Measurements from ENCODE around the gene A2M.

A2M gene

GRCh38 chr12:9086087-9086486, 29.6 kb downstream of the A2M start:
- Histone ChIP-seq H3K4me3 (no peak overlapping the region), H3K9me3 (ENCODE audit: low read depth, low read length) (no peaks in the 10 kb centered on the region; the same call in 1 of the 2 replicates), H3K9ac (ENCODE audit: insufficient read length) (no peak overlapping the region), H3K27ac (no peak overlapping the region), H3K36me3 (ENCODE audit: insufficient read depth, low read length) (no peaks in the 10 kb centered on the region)
- TF ChIP-seq EZH2 (IDR thresholded peaks at IDR 0.05) (no peak), POLR2AphosphoS5 (IDR thresholded peaks at IDR 0.05; ENCODE audit: borderline replicate concordance, low read depth, low read length) (no peak), FOXP2 (optimal IDR thresholded peaks at IDR 0.05; ENCODE audit: control extremely low read depth, extremely low read length, insufficient read depth) (no peak)
- no peak for DNase-seq (ENCODE audit: low read depth, low spot score)

- no peak overlapping the region for H3K4me3 ChIP-seq
- H3K9ac ChIP-seq (ENCODE audit: insufficient read length): no peak overlapping the region
- H3K36me3 ChIP-seq (ENCODE audit: insufficient read depth, low read length): no peaks in the 10 kb centered on the region
- H3K27ac ChIP-seq: no peak overlapping the region
- DNase-seq (ENCODE audit: low read depth, low spot score): no peak
- TF ChIP-seq FOXP2 (optimal IDR thresholded peaks at IDR 0.05; ENCODE audit: control extremely low read depth, extremely low read length, insufficient read depth) (no peak), EZH2 (IDR thresholded peaks at IDR 0.05) (no peak), POLR2AphosphoS5 (IDR thresholded peaks at IDR 0.05; ENCODE audit: borderline replicate concordance, low read depth, low read length) (no peak)
- no peaks in the 10 kb centered on the region; the same call in 1 of the 2 replicates for H3K9me3 ChIP-seq (ENCODE audit: low read depth, low read length)
Observed at GRCh38 chr12:9084417-9084816, 31.3 kb downstream of the A2M start.

- DNase-seq (ENCODE audit: low read depth, low spot score): no peak
- Histone ChIP-seq H3K4me3 (no peak overlapping the region), H3K27ac (no peak overlapping the region), H3K9me3 (ENCODE audit: low read depth, low read length) (no peaks in the 10 kb centered on the region; the same call in 1 of the 2 replicates), H3K36me3 (ENCODE audit: insufficient read depth, low read length) (no peaks in the 10 kb centered on the region), H3K9ac (ENCODE audit: insufficient read length) (no peak overlapping the region)
- no peak for TF ChIP-seq FOXP2 (optimal IDR thresholded peaks at IDR 0.05; ENCODE audit: control extremely low read depth, extremely low read length, insufficient read depth)
- no peak for TF ChIP-seq POLR2AphosphoS5 (IDR thresholded peaks at IDR 0.05; ENCODE audit: borderline replicate concordance, low read depth, low read length)
- no peak for TF ChIP-seq EZH2 (IDR thresholded peaks at IDR 0.05)
Observed at GRCh38 chr12:9083793-9084192, 31.9 kb downstream of the A2M start.

GRCh38 chr12:9081667-9082427, 33.9 kb downstream of the A2M start:
- Histone ChIP-seq H3K27ac (no peak overlapping the region), H3K36me3 (ENCODE audit: insufficient read depth, low read length) (no peaks in the 10 kb centered on the region), H3K4me3 (no peak overlapping the region), H3K9me3 (ENCODE audit: low read depth, low read length) (no peaks in the 10 kb centered on the region; the same call in 1 of the 2 replicates), H3K9ac (ENCODE audit: insufficient read length) (no peak overlapping the region)
- TF ChIP-seq EZH2 (IDR thresholded peaks at IDR 0.05) (no peak), POLR2AphosphoS5 (IDR thresholded peaks at IDR 0.05; ENCODE audit: borderline replicate concordance, low read depth, low read length) (no peak), FOXP2 (optimal IDR thresholded peaks at IDR 0.05; ENCODE audit: control extremely low read depth, extremely low read length, insufficient read depth) (no peak)
- DNase-seq (ENCODE audit: low read depth, low spot score): no peak

GRCh38 chr12:9079883-9080675, 35.6 kb downstream of the A2M start:
- TF ChIP-seq POLR2AphosphoS5 (IDR thresholded peaks at IDR 0.05; ENCODE audit: borderline replicate concordance, low read depth, low read length): no peak
- TF ChIP-seq FOXP2 (optimal IDR thresholded peaks at IDR 0.05; ENCODE audit: control extremely low read depth, extremely low read length, insufficient read depth): no peak
- TF ChIP-seq EZH2 (IDR thresholded peaks at IDR 0.05): no peak

DNA sequence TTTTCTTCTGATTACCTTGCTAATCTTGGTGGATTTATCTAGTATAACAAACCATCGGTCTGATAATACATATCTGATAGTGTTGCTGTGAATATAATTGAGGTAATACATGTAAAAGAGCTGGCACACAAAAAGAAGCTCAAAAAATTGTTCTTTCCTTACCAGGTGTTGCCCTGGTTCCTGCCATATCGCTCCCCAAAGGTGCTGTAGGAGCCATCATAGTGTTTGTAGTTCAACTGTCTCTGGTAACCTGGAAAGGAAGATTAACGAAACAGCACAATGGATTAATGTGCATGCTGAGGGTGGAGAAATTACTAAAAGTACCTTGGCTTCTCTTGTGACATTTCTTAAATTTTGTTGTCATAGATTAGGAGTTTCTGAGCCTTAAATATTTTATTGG, 36.6 kb downstream of the A2M start:
- TF ChIP-seq FOXP2 (optimal IDR thresholded peaks at IDR 0.05; ENCODE audit: control extremely low read depth, extremely low read length, insufficient read depth) (no peak), POLR2AphosphoS5 (IDR thresholded peaks at IDR 0.05; ENCODE audit: borderline replicate concordance, low read depth, low read length) (no peak), EZH2 (IDR thresholded peaks at IDR 0.05) (no peak)
- H3K27ac ChIP-seq: no peak overlapping the region
- DNase-seq (ENCODE audit: low read depth, low spot score): no peak
- H3K9me3 ChIP-seq (ENCODE audit: low read depth, low read length): no peaks in the 10 kb centered on the region
- H3K36me3 ChIP-seq (ENCODE audit: insufficient read depth, low read length): no peaks in the 10 kb centered on the region
- H3K9ac ChIP-seq (ENCODE audit: insufficient read length): no peak overlapping the region
- no peak overlapping the region for H3K4me3 ChIP-seq

More at GRCh38 chr12:9079883-9080675, 35.6 kb downstream of the A2M start:
- no peaks in the 10 kb centered on the region for H3K36me3 ChIP-seq (ENCODE audit: insufficient read depth, low read length)
- H3K9ac ChIP-seq (ENCODE audit: insufficient read length): no peak overlapping the region
- no peak overlapping the region for H3K4me3 ChIP-seq
- no peak overlapping the region for H3K27ac ChIP-seq
- no peaks in the 10 kb centered on the region; the same call in 1 of the 2 replicates for H3K9me3 ChIP-seq (ENCODE audit: low read depth, low read length)
- no peak for DNase-seq (ENCODE audit: low read depth, low spot score)

DNA sequence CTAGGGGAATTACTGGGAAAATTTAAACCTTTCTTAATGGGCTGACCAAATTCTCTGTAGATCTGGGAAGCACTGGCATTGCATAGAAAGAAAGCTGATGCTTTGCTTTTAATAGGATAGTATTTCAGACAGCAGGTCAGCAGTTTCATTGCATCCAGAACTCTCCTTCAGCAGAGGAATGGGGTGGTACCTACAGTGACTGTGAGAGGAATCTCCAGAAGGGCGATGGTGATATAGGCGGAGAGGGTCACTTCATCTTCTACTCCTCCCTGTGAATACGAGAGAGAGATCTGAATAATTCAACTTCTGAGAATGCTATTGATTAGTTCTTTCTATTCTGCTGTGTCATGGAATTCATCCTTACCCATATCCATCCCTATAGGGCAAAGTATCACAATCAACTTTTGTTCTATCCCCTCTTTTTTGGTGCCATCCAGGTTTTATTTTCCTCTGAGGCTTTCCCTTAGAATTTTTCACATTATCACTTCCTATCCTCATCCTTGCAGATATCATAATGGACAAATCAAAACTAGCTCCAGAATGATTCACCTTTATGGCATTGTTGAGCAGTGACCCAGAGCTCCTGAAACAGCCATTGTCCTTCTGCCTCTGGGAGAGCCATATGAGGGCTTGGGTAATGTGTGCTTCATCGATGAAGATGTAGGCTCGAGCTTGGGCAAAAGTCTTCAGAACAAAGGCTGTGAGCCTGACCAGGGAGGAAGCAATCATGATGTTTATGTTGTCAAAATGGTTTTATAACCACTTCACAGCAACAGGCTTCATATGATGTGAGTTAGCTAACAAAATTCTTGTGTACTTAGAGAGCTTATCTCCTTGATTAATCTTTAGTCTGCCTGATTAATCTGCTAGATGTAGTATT, 38.3 kb downstream of the A2M start:
- Histone ChIP-seq H3K27ac (no peak overlapping the region), H3K36me3 (ENCODE audit: insufficient read depth, low read length) (no peaks in the 10 kb centered on the region), H3K9ac (ENCODE audit: insufficient read length) (no peak overlapping the region), H3K4me3 (no peak overlapping the region), H3K9me3 (ENCODE audit: low read depth, low read length) (no peaks in the 10 kb centered on the region)
- TF ChIP-seq EZH2 (IDR thresholded peaks at IDR 0.05) (no peak), FOXP2 (optimal IDR thresholded peaks at IDR 0.05; ENCODE audit: control extremely low read depth, extremely low read length, insufficient read depth) (no peak), POLR2AphosphoS5 (IDR thresholded peaks at IDR 0.05; ENCODE audit: borderline replicate concordance, low read depth, low read length) (no peak)
- no peak for DNase-seq (ENCODE audit: low read depth, low spot score)

Data from SK-N-MC (cell line).